ENCODE data around the gene TMEM267.

TMEM267 gene

DNA sequence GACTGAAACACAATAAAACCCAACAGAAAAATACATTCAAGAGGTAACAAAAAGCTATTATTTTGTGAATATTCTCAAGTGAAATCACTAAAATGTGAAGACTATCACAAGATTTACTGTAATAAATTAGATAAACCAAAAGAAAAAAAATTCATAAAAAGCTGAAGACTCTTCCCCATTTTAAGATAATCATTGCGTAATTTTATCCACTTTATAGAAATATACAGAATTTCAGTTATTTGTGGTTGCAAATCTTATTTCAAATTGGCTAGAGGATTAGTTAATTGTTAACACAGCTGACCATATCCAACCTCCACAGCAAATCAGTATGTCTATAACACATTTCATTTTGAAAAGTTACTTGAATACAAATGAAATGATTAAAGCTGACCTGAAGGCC lies 7.7 kb upstream of the TMEM267 start:
- no peak overlapping the region for H3K4me3 ChIP-seq (replicated peaks; ENCODE audit: insufficient read depth, low read length)
- H3K27me3 ChIP-seq (ENCODE audit: insufficient read depth, poor library complexity, severe bottlenecking), result no peaks in the 10 kb centered on the region
- DNase-seq (ENCODE audit: low read depth in 1 of 2, low spot score in 1 of 2), result no peak
- no peak overlapping the region for H3K27ac ChIP-seq (replicated peaks)
- TF ChIP-seq GABPA (IDR thresholded peaks at IDR 0.05; ENCODE audit: low read depth) (no peak), SPI1 (IDR thresholded peaks at IDR 0.05; ENCODE audit: borderline replicate concordance, low read depth) (no peak), CTCF (IDR thresholded peaks at IDR 0.05; ENCODE audit: insufficient read depth, low read length) (no peak), POLR2AphosphoS5 (IDR thresholded peaks at IDR 0.05; ENCODE audit: low read depth) (no peak)
- TF ChIP-seq, protein P1, sequence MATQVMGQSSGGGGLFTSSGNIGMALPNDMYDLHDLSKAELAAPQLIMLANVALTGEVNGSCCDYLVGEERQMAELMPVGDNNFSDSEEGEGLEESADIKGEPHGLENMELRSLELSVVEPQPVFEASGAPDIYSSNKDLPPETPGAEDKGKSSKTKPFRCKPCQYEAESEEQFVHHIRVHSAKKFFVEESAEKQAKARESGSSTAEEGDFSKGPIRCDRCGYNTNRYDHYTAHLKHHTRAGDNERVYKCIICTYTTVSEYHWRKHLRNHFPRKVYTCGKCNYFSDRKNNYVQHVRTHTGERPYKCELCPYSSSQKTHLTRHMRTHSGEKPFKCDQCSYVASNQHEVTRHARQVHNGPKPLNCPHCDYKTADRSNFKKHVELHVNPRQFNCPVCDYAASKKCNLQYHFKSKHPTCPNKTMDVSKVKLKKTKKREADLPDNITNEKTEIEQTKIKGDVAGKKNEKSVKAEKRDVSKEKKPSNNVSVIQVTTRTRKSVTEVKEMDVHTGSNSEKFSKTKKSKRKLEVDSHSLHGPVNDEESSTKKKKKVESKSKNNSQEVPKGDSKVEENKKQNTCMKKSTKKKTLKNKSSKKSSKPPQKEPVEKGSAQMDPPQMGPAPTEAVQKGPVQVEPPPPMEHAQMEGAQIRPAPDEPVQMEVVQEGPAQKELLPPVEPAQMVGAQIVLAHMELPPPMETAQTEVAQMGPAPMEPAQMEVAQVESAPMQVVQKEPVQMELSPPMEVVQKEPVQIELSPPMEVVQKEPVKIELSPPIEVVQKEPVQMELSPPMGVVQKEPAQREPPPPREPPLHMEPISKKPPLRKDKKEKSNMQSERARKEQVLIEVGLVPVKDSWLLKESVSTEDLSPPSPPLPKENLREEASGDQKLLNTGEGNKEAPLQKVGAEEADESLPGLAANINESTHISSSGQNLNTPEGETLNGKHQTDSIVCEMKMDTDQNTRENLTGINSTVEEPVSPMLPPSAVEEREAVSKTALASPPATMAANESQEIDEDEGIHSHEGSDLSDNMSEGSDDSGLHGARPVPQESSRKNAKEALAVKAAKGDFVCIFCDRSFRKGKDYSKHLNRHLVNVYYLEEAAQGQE (IDR thresholded peaks at IDR 0.05; ENCODE audit: insufficient replicate concordance, low read depth), result no peak

- H3K27me3 ChIP-seq (ENCODE audit: insufficient read depth, poor library complexity, severe bottlenecking), result no peaks in the 10 kb centered on the region
- TF ChIP-seq SPI1 (IDR thresholded peaks at IDR 0.05; ENCODE audit: borderline replicate concordance, low read depth) (no peak), GABPA (IDR thresholded peaks at IDR 0.05; ENCODE audit: low read depth) (no peak), CTCF (IDR thresholded peaks at IDR 0.05; ENCODE audit: insufficient read depth, low read length) (no peak), POLR2AphosphoS5 (IDR thresholded peaks at IDR 0.05; ENCODE audit: low read depth) (no peak)
- TF ChIP-seq, protein P1 (IDR thresholded peaks at IDR 0.05; ENCODE audit: insufficient replicate concordance, low read depth), result no peak
- no peak overlapping the region for H3K4me3 ChIP-seq (replicated peaks; ENCODE audit: insufficient read depth, low read length)
- no peak for DNase-seq (ENCODE audit: low read depth in 1 of 2, low spot score in 1 of 2)
- H3K27ac ChIP-seq (replicated peaks), result no peak overlapping the region
Observed at GRCh38 chr5:43486353-43486752, 2.7 kb upstream of the TMEM267 start.

- Histone ChIP-seq H3K4me3 (replicated peaks; ENCODE audit: insufficient read depth, low read length) (no peak overlapping the region), H3K27ac (replicated peaks) (no peak overlapping the region), H3K27me3 (ENCODE audit: insufficient read depth, poor library complexity, severe bottlenecking) (no peaks in the 10 kb centered on the region)
- peak; percentile 13 to 32 for DNase-seq (ENCODE audit: low read depth in 1 of 2, low spot score in 1 of 2)
- TF ChIP-seq SPI1 (IDR thresholded peaks at IDR 0.05; ENCODE audit: borderline replicate concordance, low read depth) (0 out of 2 replicates have a peak, but pooled peaks have one; percentile 28), POLR2AphosphoS5 (IDR thresholded peaks at IDR 0.05; ENCODE audit: low read depth) (no peak)
Observed at GRCh38 chr5:43485406-43485805, 1.7 kb upstream of the TMEM267 start.

DNA sequence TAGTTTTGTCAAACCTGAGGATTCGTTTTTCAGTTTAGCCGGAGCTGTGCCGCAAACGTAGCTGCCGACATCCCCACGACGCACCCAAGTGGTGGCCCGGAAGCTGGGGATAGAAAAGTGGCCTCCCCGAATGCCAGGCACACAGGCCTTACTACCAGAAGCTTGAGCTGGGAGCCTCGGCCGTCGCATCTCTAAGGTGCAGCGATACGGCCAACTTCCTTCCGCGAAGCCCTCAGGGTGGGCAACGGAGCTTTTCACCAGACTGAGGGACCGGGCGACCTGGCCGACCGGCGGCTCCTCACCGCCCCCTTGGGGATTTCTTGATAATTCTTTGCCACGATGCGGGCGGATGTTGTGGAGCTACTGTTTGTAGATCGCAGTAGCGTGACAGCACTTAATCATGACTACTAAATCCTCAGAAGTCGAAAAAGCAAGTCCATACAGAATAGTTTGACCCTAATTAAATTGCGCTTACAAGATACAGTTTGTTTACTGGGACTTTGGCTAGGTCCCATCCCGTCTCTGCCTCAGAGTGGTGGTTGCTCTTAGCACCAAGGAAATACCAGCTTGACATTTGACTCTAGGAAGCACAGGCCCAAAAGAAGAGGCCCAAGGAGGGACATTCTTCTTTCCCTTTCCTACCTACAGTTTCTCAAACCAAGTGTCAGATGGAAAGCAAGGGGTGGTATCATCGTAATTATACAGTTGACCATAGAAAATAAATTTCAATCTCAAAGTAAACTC lies 613 bp upstream of the TMEM267 start:
- Histone ChIP-seq H3K4me3 (replicated peaks; ENCODE audit: insufficient read depth, low read length) (peak overlapping the region; percentile 81), H3K27me3 (ENCODE audit: insufficient read depth, poor library complexity, severe bottlenecking) (no peaks in the 10 kb centered on the region), H3K27ac (replicated peaks) (peak overlapping the region; percentile 98)
- DNase-seq (ENCODE audit: low read depth in 1 of 2, low spot score in 1 of 2), result peak; percentile 57 to 89
- TF ChIP-seq GABPA (IDR thresholded peaks at IDR 0.05; ENCODE audit: low read depth) (no peak), CTCF (IDR thresholded peaks at IDR 0.05; ENCODE audit: insufficient read depth, low read length) (peak; percentile 26), SPI1 (IDR thresholded peaks at IDR 0.05; ENCODE audit: borderline replicate concordance, low read depth) (no peak), POLR2AphosphoS5 (IDR thresholded peaks at IDR 0.05; ENCODE audit: low read depth) (no peak; the same call in 1 of the 2 replicates)
- TF ChIP-seq, protein P1 (IDR thresholded peaks at IDR 0.05; ENCODE audit: insufficient replicate concordance, low read depth), result peak; percentile 17
